ENCODE results near the gene FBXO11. TPM values are rescaled to one million over a fixed set of nuclear protein-coding genes. Genes with fewer than 3 reads are reported as not detected.

The FBXO11 gene
- total and polyA plus RNA-seq, 2 of the 4 experiments (the other 2 are of a cell fraction): 27.1 to 29.6 TPM

DNA sequence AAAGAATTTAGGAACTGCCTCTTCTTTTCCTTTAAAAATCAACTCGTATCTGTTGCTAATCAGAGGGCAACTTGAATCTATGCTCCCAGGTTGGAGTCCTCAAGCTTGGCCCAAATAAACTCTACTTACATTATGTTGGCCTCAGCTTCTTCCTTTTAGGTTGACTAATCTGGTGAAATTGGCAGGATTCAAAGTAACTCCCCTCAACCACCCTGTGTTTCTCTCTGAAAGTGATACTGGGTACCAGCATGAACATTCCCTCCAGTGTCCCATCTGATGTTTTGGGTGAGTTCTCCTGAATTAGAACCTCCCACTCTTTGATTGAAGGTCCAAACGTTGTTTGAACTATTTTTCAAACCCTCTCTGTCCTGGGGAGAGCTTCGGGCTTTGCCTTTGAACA lies 164.7 kb downstream of the FBXO11 start:
- Histone ChIP-seq H3K27me3 (ENCODE audit: control insufficient read depth, insufficient read depth, low read length) (peaks cover 21% of the 10 kb centered on the region), H3K4me2 (ENCODE audit: low read depth, low read length) (no peak overlapping the region), H3K4me3 (ENCODE audit: insufficient read depth, low read depth, low read length) (no peak overlapping the region), H2AFZ (replicated peaks; ENCODE audit: low read length, poor library complexity) (no peak overlapping the region), H3K9me1 (ENCODE audit: insufficient read depth, low read length) (no peaks in the 10 kb centered on the region), H3K79me1 (ENCODE audit: low read depth in 1 of 2, low read length in 2 of 2) (no peaks in the 10 kb centered on the region), H3K27ac (ENCODE audit: insufficient read depth, low read length) (no peak overlapping the region), H4K8ac (ENCODE audit: low read depth in 2 of 2, low read length in 2 of 2) (no peak overlapping the region), H2AK9ac (replicated peaks; ENCODE audit: low read depth, low read length, poor library complexity) (no peak overlapping the region), H2BK20ac (ENCODE audit: low read depth, low read length) (no peak overlapping the region), H2AK5ac (ENCODE audit: low read depth, low read length) (no peak overlapping the region), H4K91ac (ENCODE audit: insufficient read depth, low read depth, low read length) (no peak overlapping the region), H3K56ac (ENCODE audit: extremely low read depth, insufficient read depth, low read length) (no peak overlapping the region), H2BK5ac (ENCODE audit: low read depth, low read length, poor library complexity, severe bottlenecking) (no peak overlapping the region), H3K4me1 (ENCODE audit: control insufficient read depth, insufficient read depth, low read length) (no peaks in the 10 kb centered on the region), H3K18ac (ENCODE audit: low read depth, low read length) (no peak overlapping the region), H3K36me3 (ENCODE audit: control insufficient read depth, insufficient read depth, low read length) (no peaks in the 10 kb centered on the region), H3K14ac (replicated peaks; ENCODE audit: low read depth, low read length) (no peak overlapping the region), H3K4ac (ENCODE audit: low read depth, low read length) (no peak overlapping the region), H3K9me3 (ENCODE audit: control insufficient read depth, insufficient read depth, low read length) (no peaks in the 10 kb centered on the region), H2BK15ac (ENCODE audit: low read depth, low read length) (no peak overlapping the region), H3K9ac (ENCODE audit: low read depth, low read length) (no peak overlapping the region), H2BK120ac (ENCODE audit: low read depth, low read length) (no peak overlapping the region), H4K20me1 (ENCODE audit: insufficient read depth, low read length) (no peaks in the 10 kb centered on the region), H3K23ac (ENCODE audit: low read depth, low read length) (no peak overlapping the region), H4K5ac (ENCODE audit: low read depth, low read length) (no peak overlapping the region)
- dilution Hi-C loops (cut with HindIII; ENCODE audit: low sequenced_read_pairs, unreplicated experiment): no loop called here
- ChIA-PET POLR2A (ENCODE audit: unreplicated experiment) (no interaction called here), CTCF (interaction anchor here (1.1 kb wide), 1 partner anchor 17 kb away, joined by 3 read pairs; no protein-coding TSS in a partner anchor)
- intact Hi-C loops (cut with micrococcal nuclease): no loop called here
- TF ChIP-seq BHLHE40 (IDR thresholded peaks at IDR 0.05; ENCODE audit: low read depth, low read length): no peak
- no CpG with 5 or more reads among the region's 3 CpGs for WGBS, 2 experiments (ENCODE audit: extremely low coverage in 2 of 2, insufficient read length in 1 of 2)
- in situ Hi-C loops (cut with MboI; ENCODE audit: low sequenced_read_pairs): no loop called here
- ATAC-seq (ENCODE audit: low read depth) (no peak), DNase-seq (no peak)
- BruUV-seq (replicated peaks): no TSS peak
